Tibial artery (tissue), 4 donors: Measurements from ENCODE around the gene RETREG3.
A peak's percentile ranks its signal among the peaks of the same experiment; 100 is the strongest.

Experiments
- DNase-seq, 2 donors: peaks; one replicate each; pipeline ENCODE4 v3.0.0-alpha.2; 2019
- H3K27ac ChIP-seq, 2 donors: fragments of 200-600 bp; sonication (generic) in 1 of 2; 1 replicate in 1 of 2; 2 replicates in 1 of 2; pipeline ENCODE4 v1.5.1; 2018 to 2019; ENCODE audit warnings: mild to moderate bottlenecking in 1 of 2
- H3K27me3 ChIP-seq, 2 donors: fragments of 200-600 bp; sonication (generic) in 1 of 2; one replicate each; pipeline versions ENCODE4 v1.5.1 to v1.6.0; 2016 to 2019
- H3K36me3 ChIP-seq, 3 donors: fragments of 200-600 bp; sonication (generic) in 2 of 3; one replicate each; pipeline ENCODE4 v1.5.1; 2016 to 2019; ENCODE audit warnings: mild to moderate bottlenecking in 2 of 3
- H3K4me1 ChIP-seq, 4 donors: fragments of 200-600 bp; sonication (generic) in 2 of 4; 1 replicate in 3 of 4; 2 replicates in 1 of 4; pipeline ENCODE4 v1.5.1; 2016 to 2019
- H3K4me3 ChIP-seq, 2 donors: fragments of 200-600 bp; sonication (generic) in 1 of 2; 1 replicate in 1 of 2; 2 replicates in 1 of 2; pipeline ENCODE4 v1.5.1; 2018 to 2019; ENCODE audit warnings: mild to moderate bottlenecking in 2 of 2
- H3K9me3 ChIP-seq, 3 donors: fragments of 200-600 bp; sonication (generic) in 1 of 3; one replicate each; pipeline ENCODE4 v1.5.1; 2016 to 2019
- CTCF ChIP-seq, 2 experiments: fragments of 200-600 bp in 1 of 2; fragments of 450-650 bp in 1 of 2; IDR thresholded peaks; one replicate each; pipeline ENCODE4 v1.5.1; 2017 to 2019; ENCODE audit warnings: antibody characterized with exemption in 2 of 2, mild to moderate bottlenecking in 1 of 2, moderate library complexity in 1 of 2
- intact Hi-C: fragments of 100-400 bp; cut with DNase I; formaldehyde crosslinking; loops from one replicate; pipeline ENCODE4 v1.15.0; 2023; ENCODE audit warnings: low total_unique reads

The RETREG3 gene

GRCh38 chr17:42537826-42538451, 71.2 kb downstream of the RETREG3 start:
- peaks cover 26 to 50% (median 31%) of the 10 kb centered on the region in 3 donors for H3K36me3 ChIP-seq
- no peak overlapping the region for H3K4me3 ChIP-seq
- no peak for DNase-seq
- no peak overlapping the region for H3K27ac ChIP-seq
- no peaks in the 10 kb centered on the region for H3K27me3 ChIP-seq
- no peak for TF ChIP-seq CTCF (IDR thresholded peaks at IDR 0.05)
- intact Hi-C loops, result no loop called here
- peaks cover 6 to 33% (median 22%) of the 10 kb centered on the region in 4 donors for H3K4me1 ChIP-seq
- H3K9me3 ChIP-seq, result no peaks in the 10 kb centered on the region

GRCh38 chr17:42537156-42537805, 71.9 kb downstream of the RETREG3 start:
- intact Hi-C loops, result no loop called here
- no peaks in the 10 kb centered on the region for H3K9me3 ChIP-seq
- H3K36me3 ChIP-seq, result peaks cover 21 to 44% (median 27%) of the 10 kb centered on the region in 3 donors
- peak overlapping the region; percentile 64 for H3K4me3 ChIP-seq
- H3K27ac ChIP-seq, result peak overlapping the region; percentile 86 to 92
- H3K4me1 ChIP-seq, result peaks cover 6 to 38% (median 25%) of the 10 kb centered on the region in 4 donors
- no peak for TF ChIP-seq CTCF (IDR thresholded peaks at IDR 0.05)
- no peaks in the 10 kb centered on the region for H3K27me3 ChIP-seq
- peak in 1 of 2 donors; percentile 74 for DNase-seq

GRCh38 chr17:42536372-42537155, 72.6 kb downstream of the RETREG3 start:
- intact Hi-C loops, result no loop called here
- Histone ChIP-seq H3K4me3 (peak overlapping the region; percentile 64), H3K36me3 (peaks cover 21 to 37% (median 25%) of the 10 kb centered on the region in 3 donors), H3K9me3 (no peaks in the 10 kb centered on the region), H3K27ac (peak overlapping the region; percentile 86 to 92), H3K27me3 (no peaks in the 10 kb centered on the region), H3K4me1 (peaks cover 6 to 41% (median 27%) of the 10 kb centered on the region in 4 donors)
- DNase-seq, result peak; percentile 83 to 96
- TF ChIP-seq CTCF (IDR thresholded peaks at IDR 0.05), result no peak

- no peak for TF ChIP-seq CTCF (IDR thresholded peaks at IDR 0.05)
- Histone ChIP-seq H3K4me3 (peak within 1 kb of the TSS; percentile 64), H3K9me3 (no peaks in the 10 kb centered on the region), H3K4me1 (peaks cover 6 to 46% (median 30%) of the 10 kb centered on the region in 4 donors), H3K27me3 (no peaks in the 10 kb centered on the region), H3K27ac (peak within 1 kb of the TSS; percentile 86 to 92), H3K36me3 (peaks cover 18 to 31% (median 19%) of the 10 kb centered on the region in 3 donors)
- intact Hi-C loops, result no loop called here
- DNase-seq, result peak; percentile 97 to 99
Measured at GRCh38 chr17:42536048-42536371, 73.2 kb downstream of the RETREG3 start, which contains the start of gene NAGLU. Gene NAGLU, plus strand, starts transcription at chr17:42536241. Its CDS starts 32 bp downstream, at chr17:42536273.

GRCh38 chr17:42535155-42536047, 73.8 kb downstream of the RETREG3 start:
- H3K27me3 ChIP-seq, result no peaks in the 10 kb centered on the region
- intact Hi-C loops, result no loop called here
- H3K4me1 ChIP-seq, result peaks cover 6 to 48% (median 32%) of the 10 kb centered on the region in 4 donors
- H3K9me3 ChIP-seq, result no peaks in the 10 kb centered on the region
- peak overlapping the region; percentile 86 to 92 for H3K27ac ChIP-seq
- H3K36me3 ChIP-seq, result peaks cover 16 to 25% (median 17%) of the 10 kb centered on the region in 3 donors
- DNase-seq, result no peak
- TF ChIP-seq CTCF (IDR thresholded peaks at IDR 0.05), result no peak
- H3K4me3 ChIP-seq, result peak overlapping the region; percentile 64
